ENCODE data around the gene HLX.

DNA sequence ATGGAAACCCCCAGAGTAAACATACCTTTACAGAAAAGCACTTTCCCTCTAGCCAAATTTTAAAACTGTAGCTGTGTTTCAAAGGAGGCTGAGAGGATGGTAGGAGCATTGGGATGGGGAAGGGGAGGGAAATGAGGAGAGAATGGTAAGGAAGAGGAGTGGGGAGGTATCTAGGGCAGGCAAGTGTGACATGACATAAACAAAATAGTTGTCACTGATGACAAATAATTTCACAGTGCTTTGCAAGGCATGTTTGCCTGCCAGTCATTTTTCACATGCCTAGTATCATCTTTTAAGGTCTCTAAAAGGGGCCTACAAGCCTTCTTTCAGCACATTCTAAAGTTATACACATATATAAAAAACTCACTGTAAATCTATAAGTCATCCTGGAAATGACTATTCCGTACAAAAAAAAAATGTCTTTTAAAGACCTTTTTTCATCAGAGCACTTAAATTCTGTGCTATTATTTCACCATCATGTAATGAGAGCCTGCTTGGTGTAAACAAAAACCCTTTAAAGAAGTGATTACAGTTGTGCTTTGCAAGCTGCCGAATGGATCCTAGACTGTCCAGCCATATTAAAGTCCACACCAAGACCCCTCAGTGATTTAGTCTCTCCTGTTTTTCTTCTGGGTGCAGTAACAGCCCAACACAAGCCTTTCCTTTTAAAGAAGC lies 38.4 kb downstream of the HLX start:
- TF ChIP-seq EZH2 (IDR thresholded peaks at IDR 0.05; ENCODE audit: borderline replicate concordance, low read length) = no peak
- TF ChIP-seq, protein P1, sequence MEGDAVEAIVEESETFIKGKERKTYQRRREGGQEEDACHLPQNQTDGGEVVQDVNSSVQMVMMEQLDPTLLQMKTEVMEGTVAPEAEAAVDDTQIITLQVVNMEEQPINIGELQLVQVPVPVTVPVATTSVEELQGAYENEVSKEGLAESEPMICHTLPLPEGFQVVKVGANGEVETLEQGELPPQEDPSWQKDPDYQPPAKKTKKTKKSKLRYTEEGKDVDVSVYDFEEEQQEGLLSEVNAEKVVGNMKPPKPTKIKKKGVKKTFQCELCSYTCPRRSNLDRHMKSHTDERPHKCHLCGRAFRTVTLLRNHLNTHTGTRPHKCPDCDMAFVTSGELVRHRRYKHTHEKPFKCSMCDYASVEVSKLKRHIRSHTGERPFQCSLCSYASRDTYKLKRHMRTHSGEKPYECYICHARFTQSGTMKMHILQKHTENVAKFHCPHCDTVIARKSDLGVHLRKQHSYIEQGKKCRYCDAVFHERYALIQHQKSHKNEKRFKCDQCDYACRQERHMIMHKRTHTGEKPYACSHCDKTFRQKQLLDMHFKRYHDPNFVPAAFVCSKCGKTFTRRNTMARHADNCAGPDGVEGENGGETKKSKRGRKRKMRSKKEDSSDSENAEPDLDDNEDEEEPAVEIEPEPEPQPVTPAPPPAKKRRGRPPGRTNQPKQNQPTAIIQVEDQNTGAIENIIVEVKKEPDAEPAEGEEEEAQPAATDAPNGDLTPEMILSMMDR (conservative IDR thresholded peaks at IDR 0.05 in 1 of 2, IDR thresholded peaks at IDR 0.05 in 1 of 2; ENCODE audit: extremely low read depth in 1 of 2, insufficient read depth in 1 of 2, low read depth in 1 of 2, low read length in 2 of 2) = no peak
